Activated T-helper 17 cell treated with anti-CD3 and anti-CD28 coated beads, Interleukin-2, amount 50 U/mL, for 72 hours (primary cell): ENCODE data around the gene SWAP70. TPM values are rescaled to one million over a fixed set of nuclear protein-coding genes. Genes with fewer than 3 reads are reported as not detected.
A peak's percentile ranks its signal among the peaks of the same experiment; 100 is the strongest.
"Not testable (repeated sequence)": the region's sequence is repeated elsewhere in the genome, so short reads cannot be mapped to it uniquely, and the experiment has no call there.

ENCODE experiments used
- ATAC-seq: fragments of 150-1000 bp; cut with Tn5 transposase; replicated peaks from 2 replicates; pipeline ENCODE4 v1.10.0; 2021; ENCODE audit warnings: mild to moderate bottlenecking, moderate library complexity
- H3K27ac Mint-ChIP-seq: one replicate; pipeline ENCODE4 v1.8.0; 2022; ENCODE audit warnings: mixed read lengths
- H3K27me3 Mint-ChIP-seq: one replicate; pipeline ENCODE4 v1.8.0; 2022; ENCODE audit warnings: mixed read lengths
- H3K36me3 Mint-ChIP-seq: one replicate; pipeline ENCODE4 v1.8.0; 2022; ENCODE audit warnings: low read depth, mild to moderate bottlenecking, mixed read lengths
- H3K4me1 Mint-ChIP-seq: one replicate; pipeline ENCODE4 v1.8.0; 2022; ENCODE audit warnings: mixed read lengths
- H3K4me3 Mint-ChIP-seq: one replicate; pipeline ENCODE4 v1.8.0; 2022; ENCODE audit warnings: mild to moderate bottlenecking, mixed read lengths
- H3K9me3 Mint-ChIP-seq: one replicate; pipeline ENCODE4 v1.8.0; 2022; ENCODE audit warnings: mixed read lengths
- total RNA-seq, 2 donors: library from RNA; stranded (reverse); gene quantifications; one replicate each; pipeline ENCODE4 v1.2.3, GENCODE V29; 2022

Gene SWAP70
- total RNA-seq = 1 to 10 TPM; 5.4 to 8.2 TPM

GRCh38 chr11:9663699-9664275 lies at the start of gene SWAP70:
SWAP70 (plus strand) TSS chr11:9664077; CDS start chr11:9664180, 103 bp downstream.
- H3K27me3 Mint-ChIP-seq = peaks cover 18% of the 10 kb centered on the region
- H3K4me1 Mint-ChIP-seq = no peaks in the 10 kb centered on the region
- peak within 1 kb of the TSS; percentile 90 for H3K4me3 Mint-ChIP-seq
- peaks cover 5% of the 10 kb centered on the region for H3K9me3 Mint-ChIP-seq
- H3K27ac Mint-ChIP-seq = no peak within 1 kb of the TSS
- peak; percentile 98 for ATAC-seq
- H3K36me3 Mint-ChIP-seq = no peaks in the 10 kb centered on the region

GRCh38 chr11:9615031-9615451 lies 48.8 kb upstream of the SWAP70 start:
- peaks cover 14% of the 10 kb centered on the region for H3K4me1 Mint-ChIP-seq
- no peaks in the 10 kb centered on the region for H3K27me3 Mint-ChIP-seq
- H3K4me3 Mint-ChIP-seq = peak overlapping the region; percentile 97

GRCh38 chr11:9616042-9616675 lies 47.7 kb upstream of the SWAP70 start:
- Mint-ChIP-seq H3K36me3 (no peaks in the 10 kb centered on the region), H3K9me3 (no peaks in the 10 kb centered on the region), H3K4me1 (peaks cover 11% of the 10 kb centered on the region), H3K4me3 (no peak overlapping the region), H3K27ac (no peak overlapping the region), H3K27me3 (no peaks in the 10 kb centered on the region)
- no peak for ATAC-seq

More at GRCh38 chr11:9615031-9615451, 48.8 kb upstream of the SWAP70 start:
- no peaks in the 10 kb centered on the region for H3K36me3 Mint-ChIP-seq
- no peak for ATAC-seq
- no peaks in the 10 kb centered on the region for H3K9me3 Mint-ChIP-seq
- no peak overlapping the region for H3K27ac Mint-ChIP-seq

DNA sequence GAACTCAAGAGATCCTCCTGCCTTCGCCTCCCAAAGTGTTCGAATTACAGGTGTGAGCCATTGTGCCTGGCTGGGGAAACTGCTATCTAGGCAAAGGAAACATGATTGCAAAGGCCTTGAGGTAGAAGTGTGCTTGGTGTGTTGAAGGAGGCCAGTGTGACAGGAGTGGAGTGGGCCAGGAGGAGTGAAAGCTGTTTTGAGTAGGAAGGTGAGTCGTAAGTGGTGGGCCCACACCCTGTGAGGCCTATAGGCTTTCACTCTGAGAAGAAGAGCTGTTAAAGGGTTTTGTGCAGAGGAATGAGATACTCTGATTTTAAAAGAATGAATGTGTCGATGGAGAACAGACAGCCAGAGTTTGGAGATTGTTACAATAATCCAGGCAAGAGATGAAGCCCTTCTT lies 47.0 kb upstream of the SWAP70 start:
- Mint-ChIP-seq H3K4me1 (peaks cover 10% of the 10 kb centered on the region), H3K27me3 (no peaks in the 10 kb centered on the region), H3K4me3 (no peak overlapping the region), H3K27ac (no peak overlapping the region), H3K36me3 (no peaks in the 10 kb centered on the region), H3K9me3 (no peaks in the 10 kb centered on the region)
- no peak for ATAC-seq

GRCh38 chr11:9617940-9618339 lies 45.9 kb upstream of the SWAP70 start:
- Mint-ChIP-seq H3K4me3 (no peak overlapping the region), H3K9me3 (no peaks in the 10 kb centered on the region)
- ATAC-seq = no peak

DNA sequence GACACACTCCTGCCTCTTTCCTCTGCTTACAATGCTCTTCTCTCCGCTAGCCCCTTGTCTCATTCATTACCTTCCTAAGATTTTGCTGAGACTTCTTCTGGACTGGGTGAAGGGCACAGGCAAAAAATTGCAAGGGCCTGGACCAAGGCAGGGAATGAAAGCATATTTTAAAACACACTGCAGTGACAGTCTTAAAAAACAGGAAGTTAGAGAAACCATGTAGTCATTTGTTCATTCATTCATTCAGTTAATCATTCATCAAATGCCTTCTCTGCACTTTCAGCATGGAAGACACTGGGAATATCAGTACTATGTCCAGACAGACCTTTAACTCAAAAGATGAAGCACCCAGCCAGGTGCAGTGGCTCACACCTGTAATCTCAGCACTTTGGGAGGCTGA lies 44.9 kb upstream of the SWAP70 start:
- no peaks in the 10 kb centered on the region for H3K4me1 Mint-ChIP-seq
- no peaks in the 10 kb centered on the region for H3K9me3 Mint-ChIP-seq
- no peak overlapping the region for H3K4me3 Mint-ChIP-seq
- no peak for ATAC-seq
- no peaks in the 10 kb centered on the region for H3K36me3 Mint-ChIP-seq
- no peak overlapping the region for H3K27ac Mint-ChIP-seq
- no peaks in the 10 kb centered on the region for H3K27me3 Mint-ChIP-seq

More at GRCh38 chr11:9617940-9618339, 45.9 kb upstream of the SWAP70 start:
- Mint-ChIP-seq H3K4me1 (peaks cover 8% of the 10 kb centered on the region), H3K36me3 (no peaks in the 10 kb centered on the region), H3K27me3 (no peaks in the 10 kb centered on the region), H3K27ac (peak overlapping the region; percentile 3)

DNA sequence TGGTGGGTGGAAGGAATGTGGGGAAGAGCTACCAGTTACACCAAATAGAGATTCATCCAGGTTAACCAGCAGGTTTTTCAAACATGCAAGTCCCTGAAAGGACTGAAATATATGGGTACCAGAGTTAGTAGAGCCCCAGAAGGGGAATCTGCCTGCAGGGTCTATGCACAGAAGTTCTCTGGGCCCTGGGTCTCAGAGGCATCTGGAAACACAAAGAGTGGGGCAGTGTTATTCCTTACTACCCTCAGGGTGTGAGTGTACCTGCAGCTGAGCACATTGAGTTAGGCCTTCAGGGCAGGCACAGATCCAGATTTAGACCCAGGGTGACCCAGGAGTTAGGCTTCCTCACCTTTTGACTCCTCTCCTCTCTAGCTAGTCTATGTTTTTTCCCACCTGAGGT lies 43.9 kb upstream of the SWAP70 start:
- Mint-ChIP-seq H3K4me1 (no peaks in the 10 kb centered on the region), H3K27ac (no peak overlapping the region), H3K36me3 (no peaks in the 10 kb centered on the region), H3K4me3 (no peak overlapping the region), H3K9me3 (no peaks in the 10 kb centered on the region), H3K27me3 (no peaks in the 10 kb centered on the region)
- ATAC-seq = no peak

GRCh38 chr11:9622353-9622752 lies 41.5 kb upstream of the SWAP70 start:
- H3K27me3 Mint-ChIP-seq, H3K4me1 Mint-ChIP-seq, ATAC-seq, H3K9me3 Mint-ChIP-seq, H3K27ac Mint-ChIP-seq, H3K4me3 Mint-ChIP-seq, H3K36me3 Mint-ChIP-seq: not testable (repeated sequence)

DNA sequence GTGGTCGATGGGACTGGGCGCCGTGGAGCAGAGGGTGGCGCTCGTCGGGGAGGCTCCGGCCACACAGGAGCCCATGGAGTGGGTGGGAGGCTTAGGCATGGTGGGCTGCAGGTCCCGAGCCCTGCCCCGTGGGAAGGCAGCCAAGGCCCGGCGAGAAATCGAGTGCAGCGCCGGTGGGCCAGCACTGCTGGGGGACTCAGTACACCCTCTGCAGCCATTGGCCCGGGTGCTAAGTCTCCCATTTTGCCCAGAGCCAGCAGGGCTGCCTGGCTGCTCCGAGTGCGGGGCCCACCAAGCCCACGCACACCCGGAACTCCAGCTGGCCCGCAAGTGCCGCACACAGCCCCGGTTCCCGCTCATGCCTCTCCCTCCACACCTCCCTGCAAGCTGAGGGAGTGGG lies 40.8 kb upstream of the SWAP70 start:
- not testable (repeated sequence) for ATAC-seq, H3K4me3 Mint-ChIP-seq, H3K9me3 Mint-ChIP-seq, H3K27ac Mint-ChIP-seq, H3K36me3 Mint-ChIP-seq, H3K27me3 Mint-ChIP-seq, H3K4me1 Mint-ChIP-seq

GRCh38 chr11:9624448-9624847 lies 39.4 kb upstream of the SWAP70 start:
- Mint-ChIP-seq H3K36me3 (no peaks in the 10 kb centered on the region), H3K9me3 (no peaks in the 10 kb centered on the region), H3K27ac (peak overlapping the region; percentile 5), H3K4me1 (no peaks in the 10 kb centered on the region), H3K27me3 (peaks cover 3% of the 10 kb centered on the region), H3K4me3 (no peak overlapping the region)
- no peak for ATAC-seq

DNA sequence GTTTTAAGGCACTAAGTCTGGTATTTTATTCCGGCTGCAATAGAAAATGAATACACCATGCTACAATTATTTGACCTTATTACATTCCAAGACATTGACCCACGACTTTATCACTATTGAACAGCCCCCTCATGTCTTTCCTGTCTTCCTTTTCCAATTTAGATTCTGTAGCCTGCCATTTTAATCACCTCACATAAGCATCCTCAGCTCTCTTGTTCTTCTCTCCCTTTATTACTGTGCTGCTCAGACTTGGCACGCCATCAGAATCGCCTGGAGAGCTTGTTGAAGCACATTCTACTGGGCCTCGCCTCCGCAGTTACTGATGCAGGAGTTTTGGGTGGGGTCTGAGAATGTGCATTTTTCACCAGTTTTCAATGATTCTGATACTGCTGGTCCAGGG lies 38.7 kb upstream of the SWAP70 start:
- no peaks in the 10 kb centered on the region for H3K9me3 Mint-ChIP-seq
- H3K36me3 Mint-ChIP-seq = no peaks in the 10 kb centered on the region
- no peaks in the 10 kb centered on the region for H3K4me1 Mint-ChIP-seq
- peaks cover 3% of the 10 kb centered on the region for H3K27me3 Mint-ChIP-seq
- no peak for ATAC-seq
- H3K27ac Mint-ChIP-seq = no peak overlapping the region
- no peak overlapping the region for H3K4me3 Mint-ChIP-seq

- H3K27ac Mint-ChIP-seq = no peak overlapping the region
- no peak for ATAC-seq
- H3K36me3 Mint-ChIP-seq = no peaks in the 10 kb centered on the region
- peaks cover 3% of the 10 kb centered on the region for H3K27me3 Mint-ChIP-seq
- H3K4me1 Mint-ChIP-seq = no peaks in the 10 kb centered on the region
- no peak overlapping the region for H3K4me3 Mint-ChIP-seq
- no peaks in the 10 kb centered on the region for H3K9me3 Mint-ChIP-seq
Measured at GRCh38 chr11:9625728-9626127, 38.1 kb upstream of the SWAP70 start.

GRCh38 chr11:9626496-9627394 lies 37.1 kb upstream of the SWAP70 start:
- peaks cover 3% of the 10 kb centered on the region for H3K27me3 Mint-ChIP-seq
- H3K36me3 Mint-ChIP-seq = no peaks in the 10 kb centered on the region
- no peak for ATAC-seq
- H3K4me1 Mint-ChIP-seq = no peaks in the 10 kb centered on the region
- H3K27ac Mint-ChIP-seq = no peak overlapping the region
- H3K9me3 Mint-ChIP-seq = no peaks in the 10 kb centered on the region
- no peak overlapping the region for H3K4me3 Mint-ChIP-seq

DNA sequence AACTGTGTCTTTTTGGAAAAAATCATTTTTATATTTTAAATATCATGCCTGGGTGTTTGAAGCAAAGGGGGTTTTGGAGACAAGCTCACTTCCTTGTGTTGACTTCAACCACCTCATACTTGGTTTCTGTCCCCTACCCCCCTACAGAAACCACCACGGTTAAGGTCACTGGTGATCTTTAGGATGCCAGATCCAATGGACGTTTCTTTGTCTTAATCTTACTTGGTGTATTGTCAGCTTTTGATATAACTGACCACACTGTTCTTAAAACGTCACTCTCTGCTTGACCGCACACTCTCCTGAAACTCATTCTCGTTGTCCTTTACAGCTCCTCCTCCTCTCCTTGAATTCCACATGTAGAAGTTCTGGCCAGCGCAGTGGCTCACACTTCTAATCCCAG lies 34.8 kb upstream of the SWAP70 start:
- Mint-ChIP-seq H3K27ac (no peak overlapping the region), H3K36me3 (no peaks in the 10 kb centered on the region), H3K27me3 (peaks cover 3% of the 10 kb centered on the region), H3K4me1 (no peaks in the 10 kb centered on the region), H3K9me3 (no peaks in the 10 kb centered on the region), H3K4me3 (no peak overlapping the region)
- ATAC-seq = no peak

- no peak overlapping the region for H3K4me3 Mint-ChIP-seq
- H3K27me3 Mint-ChIP-seq = no peaks in the 10 kb centered on the region
- no peaks in the 10 kb centered on the region for H3K4me1 Mint-ChIP-seq
- no peaks in the 10 kb centered on the region for H3K9me3 Mint-ChIP-seq
- H3K36me3 Mint-ChIP-seq = no peaks in the 10 kb centered on the region
- no peak for ATAC-seq
- no peak overlapping the region for H3K27ac Mint-ChIP-seq
Measured at GRCh38 chr11:9633679-9634078, 30.2 kb upstream of the SWAP70 start.
